Rectal smooth muscle tissue (tissue), 1 donor: ENCODE measurements around the gene FKBP5.

ENCODE experiments used
- H3K27ac ChIP-seq: one replicate; pipeline ENCODE4 v1.7.0; 2013; ENCODE audit warnings: low read depth, low read length, inconsistent platforms
- H3K27me3 ChIP-seq: one replicate; pipeline ENCODE4 v1.7.0; 2013; ENCODE audit warnings: low read length; ENCODE audit not compliant: control insufficient read depth, insufficient read depth
- H3K36me3 ChIP-seq: one replicate; pipeline ENCODE4 v1.7.0; 2013; ENCODE audit warnings: low read length; ENCODE audit not compliant: control insufficient read depth, insufficient read depth
- H3K4me1 ChIP-seq: one replicate; pipeline ENCODE4 v1.7.0; 2013; ENCODE audit warnings: low read length; ENCODE audit not compliant: control insufficient read depth, insufficient read depth
- H3K4me3 ChIP-seq: one replicate; pipeline ENCODE4 v1.7.0; 2013; ENCODE audit warnings: low read length
- H3K9ac ChIP-seq: one replicate; pipeline ENCODE4 v1.7.0; 2013; ENCODE audit warnings: low read length

Gene FKBP5

DNA sequence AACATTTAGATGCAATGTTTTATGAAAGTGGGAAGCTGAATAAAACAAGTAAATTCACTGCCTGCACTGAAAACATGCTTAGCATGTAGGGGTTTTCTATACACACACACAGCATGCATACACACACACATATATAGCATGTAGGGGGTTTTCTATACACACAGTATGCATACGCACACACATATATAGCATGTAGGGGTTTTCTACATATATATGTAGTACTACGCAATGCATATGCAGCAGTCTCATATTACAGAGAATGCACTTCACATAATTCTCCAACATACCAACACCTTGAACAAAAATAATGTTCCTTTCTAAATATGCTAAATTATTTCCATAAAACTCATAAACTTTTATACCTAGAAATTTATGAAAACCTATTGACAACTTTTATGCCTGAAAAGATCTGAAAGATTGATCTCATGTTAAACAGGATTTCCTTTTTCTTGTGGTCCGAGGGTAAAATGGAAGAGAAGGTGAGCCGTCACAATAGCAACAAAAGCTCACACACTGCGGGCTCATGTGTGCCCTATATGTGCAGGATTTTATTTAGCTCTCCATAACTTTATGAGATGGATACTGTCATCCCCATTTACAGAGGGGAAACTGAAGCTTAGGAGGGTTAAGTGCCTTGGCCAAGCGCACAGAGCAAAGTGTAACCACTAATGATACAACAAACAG lies 94.1 kb downstream of the FKBP5 start:
- Histone ChIP-seq H3K4me1 (peaks cover 17% of the 10 kb centered on the region), H3K36me3 (peaks cover 15% of the 10 kb centered on the region), H3K9ac (no peak overlapping the region), H3K27ac (no peak overlapping the region), H3K4me3 (no peak overlapping the region), H3K27me3 (no peaks in the 10 kb centered on the region)

DNA sequence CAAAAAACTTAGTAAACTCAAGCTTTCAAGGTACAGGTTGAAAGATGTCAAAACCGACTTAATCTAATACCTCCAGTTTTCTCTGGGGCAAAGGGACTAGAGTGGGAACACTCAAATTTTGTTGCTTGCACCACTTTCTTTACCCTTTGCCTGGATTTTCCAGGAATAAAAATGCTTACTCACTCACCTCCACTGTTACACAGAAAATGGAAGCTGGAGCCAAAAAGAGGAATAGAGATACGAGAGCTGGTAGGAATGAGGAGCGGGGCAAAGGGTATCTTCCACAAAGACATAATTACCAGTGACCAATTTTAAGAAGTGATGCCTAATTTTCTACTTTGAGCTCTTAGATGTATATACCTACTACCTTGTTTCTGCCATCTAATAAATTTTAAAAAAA lies 96.5 kb downstream of the FKBP5 start:
- H3K36me3 ChIP-seq = peaks cover 18% of the 10 kb centered on the region
- H3K4me1 ChIP-seq = peaks cover 17% of the 10 kb centered on the region
- no peak overlapping the region for H3K4me3 ChIP-seq
- H3K27me3 ChIP-seq = no peaks in the 10 kb centered on the region
- H3K27ac ChIP-seq = no peak overlapping the region
- no peak overlapping the region for H3K9ac ChIP-seq

- peaks cover 14% of the 10 kb centered on the region for H3K4me1 ChIP-seq
- H3K27ac ChIP-seq = peak overlapping the region; percentile 82
- no peak overlapping the region for H3K4me3 ChIP-seq
- peaks cover 16% of the 10 kb centered on the region for H3K36me3 ChIP-seq
- H3K27me3 ChIP-seq = no peaks in the 10 kb centered on the region
- no peak overlapping the region for H3K9ac ChIP-seq
Observed at GRCh38 chr6:35590622-35591066, 98.1 kb downstream of the FKBP5 start.

GRCh38 chr6:35589904-35590303 lies 98.8 kb downstream of the FKBP5 start:
- Histone ChIP-seq H3K4me3 (no peak overlapping the region), H3K9ac (no peak overlapping the region), H3K27ac (peak overlapping the region; percentile 82), H3K4me1 (peaks cover 14% of the 10 kb centered on the region), H3K27me3 (no peaks in the 10 kb centered on the region), H3K36me3 (peaks cover 16% of the 10 kb centered on the region)

DNA sequence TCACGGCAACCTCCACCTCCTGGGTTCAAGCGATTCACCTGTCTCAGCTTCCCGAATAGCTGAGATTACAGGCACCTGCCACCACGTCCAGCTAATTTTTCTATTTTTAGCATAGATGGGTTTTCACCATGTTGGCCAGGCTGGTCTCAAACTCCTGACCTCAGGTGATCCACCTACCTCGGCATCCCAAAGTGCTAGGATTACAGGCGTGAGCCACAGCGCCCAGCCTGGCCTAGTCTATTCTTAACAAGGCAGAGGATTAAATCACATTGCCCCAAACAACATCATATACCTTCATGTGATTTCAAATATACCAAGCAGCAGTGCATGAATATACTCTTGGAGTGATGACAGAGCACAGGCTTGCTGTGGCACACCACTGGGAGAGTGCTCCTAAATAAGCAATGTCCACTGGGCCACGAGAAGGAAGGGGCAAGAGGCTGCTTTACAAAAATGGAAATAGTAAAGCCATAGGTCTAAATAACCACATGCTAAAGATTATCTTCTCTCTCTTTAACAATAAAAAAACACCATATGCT lies 99.4 kb downstream of the FKBP5 start:
- Histone ChIP-seq H3K4me1 (peaks cover 14% of the 10 kb centered on the region), H3K9ac (no peak overlapping the region), H3K27me3 (no peaks in the 10 kb centered on the region), H3K27ac (peak overlapping the region; percentile 82), H3K36me3 (peaks cover 16% of the 10 kb centered on the region), H3K4me3 (no peak overlapping the region)

DNA sequence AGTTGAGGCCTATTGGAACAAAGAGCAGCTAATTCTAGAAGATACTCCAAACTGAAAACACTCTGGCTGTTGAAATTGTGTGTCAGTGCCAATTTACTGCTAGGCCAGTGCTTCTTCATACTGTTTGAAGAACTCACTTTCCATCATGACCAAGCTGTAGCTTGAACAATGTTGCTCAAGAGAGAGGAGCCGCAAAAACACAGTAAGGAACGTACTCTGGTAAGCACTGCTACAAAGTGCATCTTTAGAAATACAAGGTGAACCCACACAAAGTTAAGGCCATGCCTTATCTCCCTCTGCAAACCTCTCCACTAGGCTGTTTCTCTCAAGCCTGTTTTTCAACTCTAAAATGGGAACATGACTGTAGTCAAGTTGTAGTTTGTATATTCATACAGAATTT lies 101.5 kb downstream of the FKBP5 start:
- Histone ChIP-seq H3K27ac (no peak overlapping the region), H3K4me3 (no peak overlapping the region), H3K27me3 (no peaks in the 10 kb centered on the region), H3K9ac (no peak overlapping the region), H3K36me3 (peaks cover 13% of the 10 kb centered on the region), H3K4me1 (peaks cover 14% of the 10 kb centered on the region)

DNA sequence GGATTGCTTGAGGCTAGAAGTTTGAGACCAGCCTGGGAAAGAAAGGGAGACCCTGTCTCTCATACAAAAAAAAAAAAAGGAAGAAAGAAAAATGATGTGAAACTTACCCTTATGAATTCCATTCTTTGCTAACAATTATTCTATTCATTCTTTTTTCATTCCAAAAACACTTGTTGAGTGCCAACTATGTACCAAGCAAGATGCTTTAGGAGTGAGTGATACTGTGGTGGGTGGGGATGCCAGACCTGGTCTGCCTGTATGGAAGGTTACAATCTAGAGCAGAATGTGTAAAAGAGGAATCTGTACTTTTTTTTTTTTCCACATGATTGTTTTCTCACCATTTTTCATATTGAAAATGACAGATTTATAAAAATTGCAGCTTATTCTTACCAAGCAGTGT lies 102.2 kb downstream of the FKBP5 start:
- H3K27ac ChIP-seq = no peak overlapping the region
- H3K27me3 ChIP-seq = no peaks in the 10 kb centered on the region
- H3K4me3 ChIP-seq = no peak overlapping the region
- peaks cover 12% of the 10 kb centered on the region for H3K36me3 ChIP-seq
- H3K9ac ChIP-seq = no peak overlapping the region
- H3K4me1 ChIP-seq = peaks cover 14% of the 10 kb centered on the region

DNA sequence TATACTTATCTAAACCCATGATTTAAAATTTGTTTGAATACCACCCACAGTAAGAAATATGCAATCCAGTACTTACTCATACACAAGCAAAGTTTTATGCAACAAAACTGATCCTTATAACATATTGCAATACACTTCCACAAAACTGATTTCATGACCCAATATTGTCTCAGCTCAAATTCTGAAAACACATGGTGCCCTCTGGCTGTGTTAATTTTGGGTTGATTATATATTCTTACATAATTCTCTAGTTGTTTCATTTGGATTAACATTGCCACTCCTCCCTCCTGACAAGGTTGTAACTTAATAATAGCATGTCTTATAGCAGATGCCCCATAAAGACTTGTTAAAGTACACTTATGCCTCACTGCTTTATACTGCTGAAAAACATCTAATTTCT lies 103.1 kb downstream of the FKBP5 start:
- Histone ChIP-seq H3K4me1 (peaks cover 7% of the 10 kb centered on the region), H3K4me3 (no peak overlapping the region), H3K27me3 (no peaks in the 10 kb centered on the region), H3K36me3 (peaks cover 12% of the 10 kb centered on the region), H3K9ac (no peak overlapping the region), H3K27ac (no peak overlapping the region)

DNA sequence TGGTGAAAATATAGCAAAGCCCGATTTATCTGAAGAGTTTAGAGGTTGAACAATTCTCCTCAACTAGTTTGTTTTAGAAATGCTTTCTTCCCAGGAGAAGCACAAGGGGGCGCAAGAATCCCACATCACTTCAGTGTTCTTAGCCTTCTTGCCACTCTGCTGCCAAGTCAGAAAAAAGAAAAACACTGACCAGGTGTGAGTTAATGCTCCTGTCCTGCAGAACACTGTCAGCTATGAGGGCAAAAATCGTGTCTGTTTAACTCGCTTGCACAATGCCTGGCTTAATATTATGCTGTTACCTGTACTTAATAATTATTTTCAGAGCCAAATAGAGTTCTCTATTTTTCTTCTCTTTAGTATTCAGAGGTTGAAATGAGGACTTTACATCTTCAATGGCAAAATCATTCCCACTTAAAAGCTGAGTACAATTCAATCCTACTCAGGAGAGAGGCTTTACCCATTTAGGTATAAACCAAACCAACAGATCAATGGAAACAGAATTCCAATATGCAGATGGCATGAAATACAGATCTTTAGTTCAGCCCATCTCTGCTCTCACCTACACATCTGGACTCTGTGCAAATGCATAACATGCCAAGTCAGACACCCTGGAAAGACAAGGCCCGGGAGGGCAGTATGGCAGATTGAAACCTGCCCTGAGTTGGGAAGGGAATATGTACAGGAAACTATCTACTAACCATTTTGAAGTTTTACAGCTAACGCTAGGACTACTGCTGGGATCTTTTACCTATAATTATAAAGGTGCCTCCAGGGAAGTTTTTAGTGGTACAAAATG lies 104.6 kb downstream of the FKBP5 start:
- Histone ChIP-seq H3K4me3 (no peak overlapping the region), H3K36me3 (peaks cover 3% of the 10 kb centered on the region), H3K27me3 (no peaks in the 10 kb centered on the region), H3K27ac (no peak overlapping the region), H3K4me1 (no peaks in the 10 kb centered on the region), H3K9ac (no peak overlapping the region)

DNA sequence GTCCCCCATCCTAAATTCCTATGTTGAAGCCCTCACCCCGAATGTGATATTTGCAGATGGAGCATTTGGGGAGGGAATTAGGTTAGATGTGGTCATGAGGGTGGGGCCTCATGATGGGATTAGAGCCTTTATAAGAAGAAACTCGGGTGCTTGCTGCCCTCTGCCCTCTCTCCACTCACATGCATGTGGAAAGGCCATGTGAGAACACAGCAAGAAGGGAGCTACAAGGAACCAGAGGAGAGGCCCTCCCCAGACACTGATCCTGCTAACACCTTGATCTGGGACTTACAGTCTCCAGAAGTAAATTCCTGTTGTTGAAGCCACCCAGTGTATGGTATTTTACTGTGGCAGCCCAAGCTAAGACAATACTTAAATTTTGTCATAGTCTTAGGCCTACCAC lies 106.4 kb downstream of the FKBP5 start:
- no peak overlapping the region for H3K27ac ChIP-seq
- H3K4me1 ChIP-seq = no peaks in the 10 kb centered on the region
- no peaks in the 10 kb centered on the region for H3K27me3 ChIP-seq
- peaks cover 3% of the 10 kb centered on the region for H3K36me3 ChIP-seq
- no peak overlapping the region for H3K4me3 ChIP-seq
- no peak overlapping the region for H3K9ac ChIP-seq

DNA sequence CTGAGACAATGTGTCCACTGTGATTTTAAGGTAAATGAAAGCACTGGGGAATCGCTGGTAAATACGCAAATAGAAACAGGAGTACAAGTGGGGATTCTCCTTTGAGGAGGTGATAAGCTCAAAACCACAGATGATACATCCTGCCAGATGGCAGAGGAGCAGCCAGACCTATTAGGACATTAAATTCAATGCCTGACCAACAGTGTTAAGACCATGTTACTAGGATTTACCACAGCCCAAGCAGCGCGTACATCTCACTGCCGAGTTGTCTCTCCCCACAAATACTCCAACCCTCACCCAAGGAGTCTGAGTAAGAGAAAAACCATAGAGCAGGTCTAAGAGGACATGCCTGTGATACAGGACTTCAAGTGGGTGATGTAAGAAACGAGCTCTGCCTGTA lies 107.1 kb downstream of the FKBP5 start:
- H3K36me3 ChIP-seq = peaks cover 7% of the 10 kb centered on the region
- no peaks in the 10 kb centered on the region for H3K4me1 ChIP-seq
- no peak overlapping the region for H3K27ac ChIP-seq
- no peak overlapping the region for H3K9ac ChIP-seq
- H3K27me3 ChIP-seq = no peaks in the 10 kb centered on the region
- no peak overlapping the region for H3K4me3 ChIP-seq

GRCh38 chr6:35580836-35581235 lies 107.9 kb downstream of the FKBP5 start:
- Histone ChIP-seq H3K4me1 (no peaks in the 10 kb centered on the region), H3K36me3 (peaks cover 6% of the 10 kb centered on the region), H3K27me3 (no peaks in the 10 kb centered on the region), H3K27ac (no peak overlapping the region), H3K4me3 (no peak overlapping the region), H3K9ac (no peak overlapping the region)
